Measurements from ENCODE around the gene NPHP4.

DNA sequence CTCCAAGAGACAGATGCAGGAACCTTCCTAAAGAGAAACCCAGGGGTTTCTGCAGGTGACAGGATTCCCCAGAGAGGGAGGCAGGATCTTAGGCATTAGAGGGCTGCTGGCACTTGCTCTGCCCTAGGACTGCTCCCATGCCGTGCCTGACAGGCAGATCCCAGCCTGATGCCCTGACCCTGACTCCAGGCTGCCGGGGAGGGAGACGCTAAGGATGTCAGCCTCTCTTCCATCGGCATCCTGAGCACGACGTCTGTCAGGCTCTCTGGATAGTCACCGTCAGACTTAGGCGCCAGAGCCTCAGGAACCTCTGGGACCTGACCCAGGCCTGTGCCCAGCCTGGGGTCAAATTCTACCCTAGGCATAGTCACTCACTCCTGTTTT is 157.1 kb downstream of the NPHP4 start:
- TF ChIP-seq TAF1 (IDR thresholded peaks at IDR 0.05; ENCODE audit: control insufficient read depth, extremely low read depth, insufficient read depth, low read length, severe bottlenecking), result no peak
- TF ChIP-seq PHTF2 (CRISPR knock-in tag; IDR thresholded peaks at IDR 0.05), result no peak
- TF ChIP-seq ELF4 (CRISPR knock-in tag; IDR thresholded peaks at IDR 0.05), result no peak
- TF ChIP-seq, protein P1, sequence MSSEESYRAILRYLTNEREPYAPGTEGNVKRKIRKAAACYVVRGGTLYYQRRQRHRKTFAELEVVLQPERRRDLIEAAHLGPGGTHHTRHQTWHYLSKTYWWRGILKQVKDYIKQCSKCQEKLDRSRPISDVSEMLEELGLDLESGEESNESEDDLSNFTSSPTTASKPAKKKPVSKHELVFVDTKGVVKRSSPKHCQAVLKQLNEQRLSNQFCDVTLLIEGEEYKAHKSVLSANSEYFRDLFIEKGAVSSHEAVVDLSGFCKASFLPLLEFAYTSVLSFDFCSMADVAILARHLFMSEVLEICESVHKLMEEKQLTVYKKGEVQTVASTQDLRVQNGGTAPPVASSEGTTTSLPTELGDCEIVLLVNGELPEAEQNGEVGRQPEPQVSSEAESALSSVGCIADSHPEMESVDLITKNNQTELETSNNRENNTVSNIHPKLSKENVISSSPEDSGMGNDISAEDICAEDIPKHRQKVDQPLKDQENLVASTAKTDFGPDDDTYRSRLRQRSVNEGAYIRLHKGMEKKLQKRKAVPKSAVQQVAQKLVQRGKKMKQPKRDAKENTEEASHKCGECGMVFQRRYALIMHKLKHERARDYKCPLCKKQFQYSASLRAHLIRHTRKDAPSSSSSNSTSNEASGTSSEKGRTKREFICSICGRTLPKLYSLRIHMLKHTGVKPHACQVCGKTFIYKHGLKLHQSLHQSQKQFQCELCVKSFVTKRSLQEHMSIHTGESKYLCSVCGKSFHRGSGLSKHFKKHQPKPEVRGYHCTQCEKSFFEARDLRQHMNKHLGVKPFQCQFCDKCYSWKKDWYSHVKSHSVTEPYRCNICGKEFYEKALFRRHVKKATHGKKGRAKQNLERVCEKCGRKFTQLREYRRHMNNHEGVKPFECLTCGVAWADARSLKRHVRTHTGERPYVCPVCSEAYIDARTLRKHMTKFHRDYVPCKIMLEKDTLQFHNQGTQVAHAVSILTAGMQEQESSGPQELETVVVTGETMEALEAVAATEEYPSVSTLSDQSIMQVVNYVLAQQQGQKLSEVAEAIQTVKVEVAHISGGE (CRISPR knock-in tag; IDR thresholded peaks at IDR 0.05), result no peak
- no peak for TF ChIP-seq OTX1 (CRISPR knock-in tag; IDR thresholded peaks at IDR 0.05)
- no peak for TF ChIP-seq NR3C1 (CRISPR knock-in tag; IDR thresholded peaks at IDR 0.05)
- no peak for TF ChIP-seq HDAC2 (IDR thresholded peaks at IDR 0.05)
- no peak for TF ChIP-seq EZH2 (IDR thresholded peaks at IDR 0.05; ENCODE audit: borderline replicate concordance, low read depth, low read length)
- TF ChIP-seq TCF7L2 (IDR thresholded peaks at IDR 0.05; ENCODE audit: low read depth, low read length), result no peak
- no peak for TF ChIP-seq TBL1XR1 (IDR thresholded peaks at IDR 0.05; ENCODE audit: low read length in 2 of 2)
- TF ChIP-seq CTCF (IDR thresholded peaks at IDR 0.05 in 2 of 3, conservative IDR thresholded peaks at IDR 0.05 in 1 of 3; ENCODE audit: insufficient read depth in 2 of 3, low read depth in 1 of 3, low read length in 3 of 3), result no peak
- no peak for TF ChIP-seq DPF2 (IDR thresholded peaks at IDR 0.05)
- TF ChIP-seq ZNF431 (CRISPR knock-in tag; IDR thresholded peaks at IDR 0.05), result no peak
- TF ChIP-seq ZBTB17 (CRISPR knock-in tag; IDR thresholded peaks at IDR 0.05), result no peak
